Gastrocnemius medialis (tissue), 4 donors: Measurements from ENCODE around the gene OTOP3.

Experiments
- POLR2A ChIP-seq, 2 donors: fragments of 450-650 bp; IDR thresholded peaks; one replicate each; pipeline ENCODE4 v1.6.1; 2017; ENCODE audit warnings: antibody characterized with exemption in 2 of 2, mild to moderate bottlenecking in 2 of 2, moderate library complexity in 2 of 2
- TF ChIP-seq, protein P1 (sequence below), 5 experiments: fragments of 450-650 bp in 3 of 5; fragments of 200-600 bp in 2 of 5; sonication (generic) in 2 of 5; IDR thresholded peaks in 4 of 5; conservative IDR thresholded peaks in 1 of 5; 1 replicate in 4 of 5; 2 replicates in 1 of 5; pipeline ENCODE4 v1.5.1; 2016 to 2019; ENCODE audit warnings: antibody characterized with exemption in 5 of 5, mild to moderate bottlenecking in 3 of 5, moderate library complexity in 3 of 5

GRCh38 chr17:74943808-74944522, 8.3 kb downstream of the OTOP3 start:
- TF ChIP-seq, protein P1, sequence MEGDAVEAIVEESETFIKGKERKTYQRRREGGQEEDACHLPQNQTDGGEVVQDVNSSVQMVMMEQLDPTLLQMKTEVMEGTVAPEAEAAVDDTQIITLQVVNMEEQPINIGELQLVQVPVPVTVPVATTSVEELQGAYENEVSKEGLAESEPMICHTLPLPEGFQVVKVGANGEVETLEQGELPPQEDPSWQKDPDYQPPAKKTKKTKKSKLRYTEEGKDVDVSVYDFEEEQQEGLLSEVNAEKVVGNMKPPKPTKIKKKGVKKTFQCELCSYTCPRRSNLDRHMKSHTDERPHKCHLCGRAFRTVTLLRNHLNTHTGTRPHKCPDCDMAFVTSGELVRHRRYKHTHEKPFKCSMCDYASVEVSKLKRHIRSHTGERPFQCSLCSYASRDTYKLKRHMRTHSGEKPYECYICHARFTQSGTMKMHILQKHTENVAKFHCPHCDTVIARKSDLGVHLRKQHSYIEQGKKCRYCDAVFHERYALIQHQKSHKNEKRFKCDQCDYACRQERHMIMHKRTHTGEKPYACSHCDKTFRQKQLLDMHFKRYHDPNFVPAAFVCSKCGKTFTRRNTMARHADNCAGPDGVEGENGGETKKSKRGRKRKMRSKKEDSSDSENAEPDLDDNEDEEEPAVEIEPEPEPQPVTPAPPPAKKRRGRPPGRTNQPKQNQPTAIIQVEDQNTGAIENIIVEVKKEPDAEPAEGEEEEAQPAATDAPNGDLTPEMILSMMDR (IDR thresholded peaks at IDR 0.05 in 4 of 5, conservative IDR thresholded peaks at IDR 0.05 in 1 of 5) = no peak
- TF ChIP-seq POLR2A (IDR thresholded peaks at IDR 0.05) = no peak
